Measurements from ENCODE around the gene MVD. TPM values are rescaled to one million over a fixed set of nuclear protein-coding genes. Genes with fewer than 3 reads are reported as not detected.

The MVD gene
- total and polyA plus RNA-seq, 10 donors: 24.1 to 74.9 (median 37.1) TPM

DNA sequence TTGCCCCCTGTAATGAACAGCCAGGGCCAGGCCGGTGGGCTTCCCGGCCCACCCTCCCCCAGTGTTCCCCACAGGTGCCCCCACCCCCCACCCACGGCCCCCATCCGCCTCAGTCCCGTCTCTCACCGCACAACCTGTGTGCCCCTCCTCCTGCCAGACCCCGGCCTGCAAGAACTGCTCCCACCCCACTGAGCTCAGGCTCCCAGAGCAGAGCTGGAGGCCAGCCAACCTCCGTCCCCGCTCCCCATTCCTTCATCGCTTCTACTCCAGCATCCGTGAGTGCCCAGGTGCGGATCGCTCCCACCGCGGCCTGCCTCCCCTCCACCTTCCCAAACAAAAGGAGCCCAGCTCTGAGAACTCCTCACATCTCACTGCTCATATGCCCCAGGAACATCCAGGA is 4.2 kb downstream of the MVD start:
- Histone ChIP-seq H3K27ac (no peak overlapping the region), H3K4me1 (peaks cover 6 to 32% (median 16%) of the 10 kb centered on the region in 6 donors), H3K27me3 (replicated peaks in 1 of 7) (no peaks in the 10 kb centered on the region), H3K4me3 (no peak overlapping the region), H3K9me3 (no peaks in the 10 kb centered on the region), H3K36me3 (peaks cover 0 to 55% (median 30%) of the 10 kb centered on the region in 6 donors)
- intact Hi-C loops (cut with DNase I; ENCODE audit: low total_unique reads): loop anchor here (10.0 kb wide), 1 partner anchor 46 kb away; the partner anchor contains the start of genes CTU2 and RNF166
- WGBS, 5 donors: 90 to 98% (median 92%) methylated on average over 15 of the region's 15 CpGs
- DNase-seq: no peak
- no peak for TF ChIP-seq POLR2AphosphoS5 (IDR thresholded peaks at IDR 0.05)
- TF ChIP-seq, protein P1, sequence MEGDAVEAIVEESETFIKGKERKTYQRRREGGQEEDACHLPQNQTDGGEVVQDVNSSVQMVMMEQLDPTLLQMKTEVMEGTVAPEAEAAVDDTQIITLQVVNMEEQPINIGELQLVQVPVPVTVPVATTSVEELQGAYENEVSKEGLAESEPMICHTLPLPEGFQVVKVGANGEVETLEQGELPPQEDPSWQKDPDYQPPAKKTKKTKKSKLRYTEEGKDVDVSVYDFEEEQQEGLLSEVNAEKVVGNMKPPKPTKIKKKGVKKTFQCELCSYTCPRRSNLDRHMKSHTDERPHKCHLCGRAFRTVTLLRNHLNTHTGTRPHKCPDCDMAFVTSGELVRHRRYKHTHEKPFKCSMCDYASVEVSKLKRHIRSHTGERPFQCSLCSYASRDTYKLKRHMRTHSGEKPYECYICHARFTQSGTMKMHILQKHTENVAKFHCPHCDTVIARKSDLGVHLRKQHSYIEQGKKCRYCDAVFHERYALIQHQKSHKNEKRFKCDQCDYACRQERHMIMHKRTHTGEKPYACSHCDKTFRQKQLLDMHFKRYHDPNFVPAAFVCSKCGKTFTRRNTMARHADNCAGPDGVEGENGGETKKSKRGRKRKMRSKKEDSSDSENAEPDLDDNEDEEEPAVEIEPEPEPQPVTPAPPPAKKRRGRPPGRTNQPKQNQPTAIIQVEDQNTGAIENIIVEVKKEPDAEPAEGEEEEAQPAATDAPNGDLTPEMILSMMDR (IDR thresholded peaks at IDR 0.05 in 8 of 11, conservative IDR thresholded peaks at IDR 0.05 in 3 of 11): no peak
- no peak for TF ChIP-seq POLR2A (IDR thresholded peaks at IDR 0.05)

DNA sequence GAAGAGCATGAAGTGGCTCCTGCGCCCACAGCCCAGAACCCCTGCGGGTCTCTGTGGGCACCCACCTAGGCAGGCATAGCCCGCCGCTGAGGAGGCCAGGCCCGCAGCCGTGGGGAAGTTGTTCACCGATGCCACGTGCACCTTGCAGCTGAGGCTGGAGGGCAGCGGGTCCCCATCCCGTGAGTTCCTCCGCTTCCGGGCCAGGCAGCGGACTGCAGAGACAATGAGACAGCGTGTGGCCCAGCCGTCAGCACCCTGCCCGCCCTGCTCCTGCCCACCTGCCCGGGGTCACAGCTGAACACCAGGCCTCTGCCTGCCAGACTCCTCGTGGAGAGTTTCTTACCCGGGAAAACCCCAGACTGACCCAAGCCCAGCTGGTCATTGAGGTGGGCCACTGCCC is 5.5 kb downstream of the MVD start:
- Histone ChIP-seq H3K27me3 (replicated peaks in 1 of 7) (no peaks in the 10 kb centered on the region), H3K4me1 (peaks cover 6 to 37% (median 17%) of the 10 kb centered on the region in 6 donors), H3K4me3 (no peak overlapping the region), H3K27ac (no peak overlapping the region), H3K9me3 (no peaks in the 10 kb centered on the region), H3K36me3 (peaks cover 0 to 67% (median 30%) of the 10 kb centered on the region in 6 donors)
- DNase-seq: no peak
- intact Hi-C loops (cut with DNase I; ENCODE audit: low total_unique reads): loop anchor here (10.0 kb wide), 1 partner anchor 47 kb away; the partner anchor contains the start of genes CTU2 and RNF166
- TF ChIP-seq, protein P1 (IDR thresholded peaks at IDR 0.05 in 8 of 11, conservative IDR thresholded peaks at IDR 0.05 in 3 of 11): no peak
- TF ChIP-seq POLR2AphosphoS5 (IDR thresholded peaks at IDR 0.05) (peak in 1 of 3 donors; percentile 30), POLR2A (IDR thresholded peaks at IDR 0.05) (no peak)
- 91 to 93% (median 92%) methylated on average over 14 to 19 of the region's 19 CpGs for WGBS, 5 donors

DNA sequence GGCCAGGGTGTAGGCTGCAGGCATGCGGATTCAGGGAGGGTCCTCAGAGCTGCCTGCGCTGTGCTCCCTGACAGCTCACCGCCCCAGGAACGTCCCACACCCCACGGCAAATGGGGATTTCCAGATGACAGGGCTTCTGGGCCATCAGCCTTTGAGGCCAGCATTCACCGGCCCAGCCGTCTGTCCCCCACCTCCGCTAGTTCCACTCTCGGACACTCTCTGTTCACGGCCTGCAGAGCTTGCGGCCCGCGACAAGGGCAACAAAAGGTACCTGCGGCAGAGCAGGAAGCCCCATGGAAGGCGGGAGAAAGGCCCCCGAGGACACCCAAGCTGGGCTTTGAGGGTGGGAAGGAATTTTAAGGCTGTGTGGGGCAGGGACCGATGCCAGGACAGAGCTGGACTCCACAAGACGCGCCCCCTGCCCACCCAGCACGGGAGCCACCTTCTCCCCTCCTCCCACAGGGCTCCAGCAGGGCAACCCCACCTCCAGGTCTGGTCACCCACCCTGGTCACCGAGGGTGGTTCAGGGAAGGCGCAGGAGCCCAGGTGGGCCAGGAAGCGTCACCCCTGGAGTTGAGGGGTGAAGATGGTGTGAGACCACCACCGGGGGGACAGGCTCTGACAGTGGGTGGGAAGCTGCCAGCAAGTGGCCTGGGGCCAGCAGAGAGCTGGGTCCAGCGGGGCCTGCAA is 6.5 kb downstream of the MVD start:
- Histone ChIP-seq H3K9me3 (no peaks in the 10 kb centered on the region), H3K4me1 (peaks cover 7 to 37% (median 18%) of the 10 kb centered on the region in 6 donors), H3K4me3 (no peak overlapping the region), H3K36me3 (peaks cover 0 to 68% (median 30%) of the 10 kb centered on the region in 6 donors), H3K27ac (no peak overlapping the region), H3K27me3 (replicated peaks in 1 of 7) (no peaks in the 10 kb centered on the region)
- intact Hi-C loops (cut with DNase I; ENCODE audit: low total_unique reads): loop anchor here (10.0 kb wide), 1 partner anchor 48 kb away; the partner anchor contains the start of genes CTU2 and RNF166
- DNase-seq: no peak
- 78 to 92% (median 89%) methylated on average over 20 to 25 of the region's 25 CpGs for WGBS, 5 donors
- TF ChIP-seq POLR2A (IDR thresholded peaks at IDR 0.05): no peak
- TF ChIP-seq, protein P1 (IDR thresholded peaks at IDR 0.05 in 8 of 11, conservative IDR thresholded peaks at IDR 0.05 in 3 of 11): no peak
- no peak for TF ChIP-seq POLR2AphosphoS5 (IDR thresholded peaks at IDR 0.05)

DNA sequence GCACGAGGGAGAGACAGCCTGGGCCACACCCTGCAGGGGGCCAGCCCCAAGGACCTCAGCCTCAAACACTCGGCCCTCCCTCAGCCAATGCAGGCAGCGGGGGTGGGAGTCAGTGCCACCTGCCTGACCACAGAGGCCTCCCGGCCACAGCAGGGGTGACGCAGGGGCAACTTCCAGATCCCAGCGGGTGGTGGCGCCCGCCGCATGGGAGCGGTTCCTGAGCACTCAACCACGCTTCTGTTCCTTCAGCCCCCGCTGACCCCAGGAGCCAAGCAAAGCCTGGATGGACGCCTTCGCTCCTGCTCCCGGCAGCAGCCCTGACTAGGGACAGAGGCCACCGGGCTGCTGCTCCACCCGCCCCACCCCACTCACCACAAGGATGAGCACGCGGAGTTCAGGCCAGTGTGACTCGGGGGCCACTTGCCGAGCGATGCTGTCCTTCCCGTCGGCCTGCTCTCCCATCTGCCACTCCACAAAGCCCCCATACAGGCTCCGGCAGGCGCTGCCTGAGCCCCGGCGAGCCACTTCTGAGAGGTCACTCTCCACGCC is 7.1 kb downstream of the MVD start:
- TF ChIP-seq POLR2A (IDR thresholded peaks at IDR 0.05) (no peak), POLR2AphosphoS5 (IDR thresholded peaks at IDR 0.05) (no peak)
- TF ChIP-seq, protein P1 (IDR thresholded peaks at IDR 0.05 in 8 of 11, conservative IDR thresholded peaks at IDR 0.05 in 3 of 11): no peak
- H3K36me3 ChIP-seq: peaks cover 0 to 68% (median 30%) of the 10 kb centered on the region in 6 donors
- H3K9me3 ChIP-seq: no peaks in the 10 kb centered on the region
- H3K4me3 ChIP-seq: no peak overlapping the region
- no peak for DNase-seq
- intact Hi-C loops (cut with DNase I; ENCODE audit: low total_unique reads): loop anchor here (10.0 kb wide), 1 partner anchor 49 kb away; the partner anchor contains the start of genes CTU2 and RNF166
- H3K27me3 ChIP-seq (replicated peaks in 1 of 7): no peaks in the 10 kb centered on the region
- H3K27ac ChIP-seq: no peak overlapping the region
- H3K4me1 ChIP-seq: peaks cover 7 to 37% (median 18%) of the 10 kb centered on the region in 6 donors
- WGBS, 5 donors: 83 to 95% (median 89%) methylated on average over 16 to 29 of the region's 29 CpGs

Measured in spleen (tissue), 11 donors.